ENCODE measurements around the gene PIK3C2G. TPM values are rescaled to one million over a fixed set of nuclear protein-coding genes. Genes with fewer than 3 reads are reported as not detected.

The PIK3C2G gene
- total and polyA plus RNA-seq, 2 of the 13 experiments (the other 11 are each of a cell fraction or from before 2014, with no cell fraction given), result not detected

- no peak for TF ChIP-seq ZNF513 (CRISPR knock-in tag; conservative IDR thresholded peaks at IDR 0.05)
- peak; percentile 87 for TF ChIP-seq ARID5B (CRISPR knock-in tag; IDR thresholded peaks at IDR 0.05)
- TF ChIP-seq BCL6 (CRISPR knock-in tag; IDR thresholded peaks at IDR 0.05), result peak; percentile 56
- no peak for TF ChIP-seq PBX3 (CRISPR knock-in tag; IDR thresholded peaks at IDR 0.05; ENCODE audit: borderline replicate concordance)
- peak; percentile 93 for TF ChIP-seq CEBPB (IDR thresholded peaks at IDR 0.05; ENCODE audit: borderline replicate concordance, low read depth, low read length)
- no peak for TF ChIP-seq ZFP82 (CRISPR knock-in tag; IDR thresholded peaks at IDR 0.05; ENCODE audit: borderline replicate concordance)
- no peak for TF ChIP-seq ZNF101 (CRISPR knock-in tag; IDR thresholded peaks at IDR 0.05; ENCODE audit: borderline replicate concordance, low read depth)
- TF ChIP-seq CEBPG (CRISPR knock-in tag; IDR thresholded peaks at IDR 0.05), result peak; percentile 91
- TF ChIP-seq CENPBD1 (CRISPR knock-in tag; IDR thresholded peaks at IDR 0.05; ENCODE audit: borderline replicate concordance, low read depth), result no peak
- TF ChIP-seq ZNF740 (CRISPR knock-in tag; IDR thresholded peaks at IDR 0.05), result no peak
- TF ChIP-seq TRIM24 (CRISPR knock-in tag; IDR thresholded peaks at IDR 0.05), result no peak
- TF ChIP-seq KDM1A (CRISPR knock-in tag; IDR thresholded peaks at IDR 0.05), result 0 out of 2 replicates have a peak, but pooled peaks have one; percentile 12
- peak; percentile 67; the same call in 1 of the 2 replicates for TF ChIP-seq HMG20A (CRISPR knock-in tag; IDR thresholded peaks at IDR 0.05; ENCODE audit: borderline replicate concordance)
- TF ChIP-seq ZBTB21 (CRISPR knock-in tag; IDR thresholded peaks at IDR 0.05), result no peak
- TF ChIP-seq YY1 (IDR thresholded peaks at IDR 0.05; ENCODE audit: insufficient read depth, insufficient replicate concordance, low read depth, low read length), result no peak
- no peak for TF ChIP-seq SPEN (CRISPR knock-in tag; IDR thresholded peaks at IDR 0.05; ENCODE audit: low read depth)
- no peak for TF ChIP-seq ZNF180 (CRISPR knock-in tag; IDR thresholded peaks at IDR 0.05; ENCODE audit: borderline replicate concordance, low read depth)
- peak; percentile 57; the same call in 1 of the 2 replicates for TF ChIP-seq ZNF12 (CRISPR knock-in tag; IDR thresholded peaks at IDR 0.05)
Observed at GRCh38 chr12:18383203-18383602, 121.9 kb downstream of the PIK3C2G start (continued).
